Cerebellar nuclear complex (tissue), 1 donor: ENCODE data around the gene FNIP1.
"Not testable (repeated sequence)": the region's sequence is repeated elsewhere in the genome, so short reads cannot be mapped to it uniquely, and the experiment has no call there.

ENCODE experiments used
- DNase-seq, 2 experiments: peaks; one replicate each; lab custom pipeline; 2025; lab: John Stamatoyannopoulos, UW

Gene FNIP1

DNA sequence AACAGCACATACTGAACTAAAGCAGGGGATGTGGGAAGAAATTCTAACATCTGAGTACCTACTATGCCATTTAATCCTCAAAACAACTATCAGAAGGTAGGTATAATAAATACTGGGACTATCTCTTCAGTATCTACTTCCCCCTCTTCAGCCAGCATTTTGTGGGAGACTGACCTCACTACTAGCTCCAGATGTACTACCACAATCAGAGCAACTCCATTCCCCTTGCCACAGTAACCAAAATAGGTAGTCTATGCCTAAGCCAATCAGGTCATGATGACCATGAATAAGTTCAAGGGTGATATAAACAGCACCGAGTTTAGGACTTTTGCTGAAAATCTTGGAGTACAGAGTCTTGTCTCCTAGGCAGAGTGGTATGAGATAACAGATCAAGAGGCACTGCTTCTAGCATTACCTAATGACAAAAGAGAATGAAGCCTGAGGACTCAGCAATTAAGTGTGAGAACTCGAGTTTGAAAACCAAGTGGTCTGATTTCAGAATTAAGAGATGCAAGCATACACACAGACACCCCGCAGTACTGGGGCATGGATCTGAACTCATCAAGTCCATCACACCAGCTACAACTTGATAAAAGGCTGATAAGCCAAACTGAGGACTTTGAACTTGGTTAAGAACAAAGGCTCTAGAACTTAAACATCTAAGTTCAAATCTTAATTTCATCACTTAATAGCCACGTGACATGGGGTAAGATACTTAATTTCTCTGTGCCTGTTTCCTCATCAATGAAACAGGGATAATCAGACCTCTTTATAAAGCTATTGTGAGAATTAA lies 9.7 kb downstream of the FNIP1 start:
- no peak for DNase-seq

DNA sequence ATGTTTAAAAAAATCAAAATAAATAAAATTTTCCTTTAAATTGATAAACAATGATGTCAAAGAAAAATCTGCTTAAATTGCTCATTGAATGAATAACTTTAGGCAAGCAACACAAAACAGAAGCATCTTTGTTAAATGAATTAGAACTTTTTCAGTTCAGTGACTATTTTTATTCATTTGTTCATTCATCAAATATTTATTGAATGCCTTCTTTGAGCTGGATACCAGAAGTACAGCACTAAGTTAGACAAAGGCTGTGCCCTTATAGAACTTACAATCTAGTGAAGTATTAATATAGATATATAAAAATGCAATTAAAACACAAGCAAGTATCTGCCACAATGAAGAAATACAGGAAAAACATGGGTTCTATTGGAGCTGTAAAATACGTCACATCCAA lies 10.8 kb downstream of the FNIP1 start:
- no peak for DNase-seq

DNA sequence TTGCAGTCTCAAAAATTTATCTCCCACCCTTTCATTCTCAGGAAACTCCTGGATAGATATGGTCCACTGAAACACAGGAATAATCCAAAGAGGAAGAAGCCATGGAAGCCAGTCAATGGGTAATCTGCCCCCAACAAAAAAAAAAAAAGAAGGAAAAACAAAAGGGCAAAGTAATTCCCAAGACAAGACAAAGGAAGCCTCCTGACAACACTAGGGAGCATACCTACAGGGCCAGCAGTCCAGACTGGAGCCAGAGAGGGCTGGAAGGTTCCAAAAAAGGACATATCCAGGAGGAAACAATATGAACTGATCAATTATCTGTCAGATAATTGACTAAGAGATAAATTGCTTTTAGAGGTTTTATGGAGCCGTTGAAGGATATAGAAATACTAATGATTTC lies 12.9 kb downstream of the FNIP1 start:
- no peak for DNase-seq

DNA sequence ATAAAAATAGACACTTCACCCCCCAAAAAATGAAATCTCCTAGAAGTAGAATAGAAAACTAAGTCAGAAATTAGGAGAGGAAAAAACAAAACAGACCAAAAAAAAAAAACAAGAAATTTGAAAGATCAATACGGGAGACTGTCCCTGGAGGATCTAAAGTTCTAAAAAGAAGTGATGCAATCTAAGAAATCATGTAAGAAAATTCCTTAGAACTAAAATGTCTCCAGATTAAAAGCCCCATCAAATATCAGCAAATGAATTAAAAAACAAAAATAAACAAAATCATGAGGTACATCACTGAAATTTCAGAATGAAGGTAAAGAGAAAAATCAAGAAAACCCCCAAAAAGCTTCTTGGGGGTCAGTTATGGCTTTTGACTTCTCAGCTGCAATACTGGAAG lies 13.5 kb downstream of the FNIP1 start:
- no peak for DNase-seq

DNA sequence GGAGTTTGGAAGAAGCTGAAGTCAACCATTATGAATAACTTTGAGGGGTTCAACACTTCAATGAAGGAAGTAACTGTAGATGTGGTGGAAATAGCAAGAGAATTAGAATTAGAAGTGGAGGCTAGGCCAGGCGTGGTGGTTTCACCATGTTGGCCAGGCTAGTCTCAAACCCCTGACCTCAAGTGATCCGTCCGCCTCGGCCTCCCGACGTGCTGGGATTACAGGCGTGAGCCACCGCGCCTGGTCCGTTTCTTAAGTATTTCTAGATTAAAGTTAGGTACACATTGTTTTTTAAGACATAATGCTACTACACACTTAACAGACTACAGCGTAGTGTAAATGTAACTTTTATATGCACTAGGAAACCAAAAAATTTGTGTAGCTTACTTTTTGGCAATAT lies 14.1 kb downstream of the FNIP1 start:
- no peak for DNase-seq

DNA sequence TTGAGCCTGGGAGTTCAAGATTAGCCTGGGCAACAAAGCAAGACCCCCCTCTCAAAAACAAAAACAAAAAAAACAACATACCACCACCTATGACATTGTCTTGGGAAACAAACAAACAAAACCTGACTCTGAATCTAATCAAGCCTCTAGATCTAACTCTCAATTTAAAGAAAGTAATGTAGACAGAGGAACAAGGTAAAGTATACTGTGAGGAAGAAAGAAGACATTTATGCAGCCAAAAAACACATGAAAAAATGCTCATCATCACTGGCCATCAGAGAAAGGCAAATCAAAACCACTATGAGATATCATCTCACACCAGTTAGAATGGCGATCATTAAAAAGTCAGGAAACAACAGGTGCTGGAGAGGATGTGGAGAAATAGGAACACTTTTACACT lies 18.7 kb downstream of the FNIP1 start:
- DNase-seq, result not testable (repeated sequence)

DNA sequence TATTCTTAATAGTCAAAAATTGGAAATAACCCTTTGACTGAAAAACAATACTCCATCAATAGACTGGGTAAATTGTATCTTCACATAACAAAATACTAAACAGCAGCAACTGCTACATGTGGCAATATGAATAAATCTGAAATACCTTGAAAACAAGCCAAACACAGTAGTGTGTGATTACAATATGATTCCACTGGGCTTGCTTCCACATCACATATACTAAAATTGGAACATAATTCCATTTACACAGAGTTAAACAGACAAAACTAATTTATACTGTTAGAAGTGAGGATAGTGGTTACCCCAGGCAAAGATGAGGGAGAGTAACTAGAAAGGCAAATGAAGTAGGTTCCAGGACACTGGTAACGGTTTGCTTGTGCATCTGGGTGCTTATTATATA lies 20.4 kb downstream of the FNIP1 start:
- DNase-seq, result no peak

DNA sequence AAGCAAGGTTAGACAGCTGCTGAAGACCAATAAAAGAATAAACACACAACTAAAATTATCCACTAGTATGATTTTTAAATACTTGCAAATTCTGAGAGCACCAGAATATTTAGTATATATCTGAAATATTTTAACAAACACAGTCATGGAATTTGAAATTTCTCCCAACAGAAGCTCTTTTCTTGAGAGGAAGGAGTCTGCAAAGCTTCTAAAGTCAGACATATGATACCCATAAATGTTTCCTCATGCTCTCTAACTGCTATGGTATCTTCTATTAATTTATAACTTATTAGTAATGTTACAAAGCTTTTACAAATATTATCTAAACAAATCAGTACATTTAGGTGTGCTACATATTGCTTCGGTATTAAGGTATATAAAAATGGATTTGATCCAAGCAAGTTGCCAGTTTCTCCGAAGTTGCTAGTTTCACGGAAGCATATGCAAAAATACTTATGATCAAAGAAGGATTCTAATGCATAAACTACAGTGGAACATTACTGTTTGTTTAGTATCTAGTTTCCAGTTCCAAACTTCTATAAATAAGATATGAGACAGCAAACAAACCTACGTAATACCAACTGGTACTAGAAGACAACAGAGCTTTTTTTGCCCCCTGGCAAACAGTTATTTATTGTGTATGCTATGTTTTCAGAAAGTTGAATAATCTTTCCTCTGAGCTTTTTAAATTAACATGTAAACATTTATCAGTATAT lies 22.0 kb downstream of the FNIP1 start:
- no peak for DNase-seq

DNA sequence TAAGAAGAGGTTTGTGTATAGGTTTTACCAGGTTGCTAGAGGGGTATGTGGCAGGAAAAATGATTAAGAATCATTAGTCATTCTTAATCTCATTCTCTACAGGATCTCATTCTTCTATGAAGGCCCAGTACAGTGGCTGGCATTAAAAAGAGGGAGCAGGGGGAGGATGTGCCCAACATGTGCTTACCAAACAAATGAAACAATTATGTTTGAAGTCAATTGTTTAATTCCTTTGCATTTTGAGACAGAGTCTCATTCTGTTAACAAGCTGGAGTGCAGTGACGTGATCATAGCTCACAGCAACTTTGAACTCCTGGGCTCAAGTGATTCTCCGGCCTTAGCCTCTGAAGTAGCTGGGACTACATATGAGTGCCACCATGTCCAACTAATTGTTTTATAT lies 23.0 kb downstream of the FNIP1 start:
- DNase-seq, result no peak

DNA sequence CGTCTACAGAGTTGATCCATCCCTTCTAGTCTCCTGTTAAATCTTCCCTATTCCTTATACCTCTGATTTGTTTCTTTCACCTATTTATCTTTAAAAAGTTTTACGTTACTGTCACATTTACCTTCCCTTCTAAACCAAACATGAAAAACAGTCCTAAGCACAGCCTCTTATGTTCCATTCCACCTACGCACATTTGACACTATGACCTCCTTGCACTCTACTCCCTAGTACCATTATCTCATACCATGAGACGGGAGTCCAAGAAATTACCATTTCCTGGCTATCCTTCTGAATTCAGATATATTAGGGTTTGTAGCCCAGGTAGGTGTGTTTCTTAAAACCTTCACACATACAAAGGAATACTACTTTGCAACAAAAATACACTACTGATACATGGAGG lies 25.1 kb downstream of the FNIP1 start:
- DNase-seq, result no peak

DNA sequence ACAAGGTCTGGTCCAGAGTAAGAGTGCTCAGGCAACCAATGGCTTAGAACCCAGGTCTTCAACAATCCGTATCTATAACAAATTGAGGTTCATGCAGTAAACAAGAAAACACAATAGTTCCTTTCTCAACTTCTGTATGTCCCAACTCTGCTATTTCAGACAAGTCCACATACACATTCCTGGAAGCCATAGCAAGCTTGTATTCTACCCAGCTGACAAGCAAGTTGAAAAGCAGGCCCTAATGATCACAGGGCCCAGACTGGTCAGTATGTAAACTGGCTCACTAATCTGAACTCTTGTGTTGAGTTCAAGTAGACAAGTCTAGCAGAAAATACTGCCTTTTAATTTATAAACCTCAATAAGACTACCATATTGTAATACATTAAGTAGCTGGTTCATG lies 26.9 kb downstream of the FNIP1 start:
- DNase-seq, result no peak

DNA sequence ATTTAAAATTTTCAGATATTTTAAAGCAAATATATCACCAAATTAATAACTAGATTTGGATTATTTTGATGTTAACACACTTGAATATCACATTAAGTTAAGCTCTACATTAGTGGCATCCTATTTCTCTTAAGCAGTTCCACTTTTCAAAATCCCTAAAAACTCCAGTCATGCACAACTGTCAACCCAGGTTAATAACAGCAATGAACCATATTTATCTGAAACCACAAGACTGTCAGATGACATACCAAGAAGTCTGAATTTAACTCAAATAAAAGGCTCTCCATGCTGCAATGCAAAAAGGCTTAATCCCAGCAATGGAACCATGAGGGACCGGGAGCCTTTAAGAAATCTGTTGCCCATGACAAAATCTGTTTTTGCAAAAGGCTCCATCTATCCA lies 27.5 kb downstream of the FNIP1 start:
- no peak for DNase-seq

DNA sequence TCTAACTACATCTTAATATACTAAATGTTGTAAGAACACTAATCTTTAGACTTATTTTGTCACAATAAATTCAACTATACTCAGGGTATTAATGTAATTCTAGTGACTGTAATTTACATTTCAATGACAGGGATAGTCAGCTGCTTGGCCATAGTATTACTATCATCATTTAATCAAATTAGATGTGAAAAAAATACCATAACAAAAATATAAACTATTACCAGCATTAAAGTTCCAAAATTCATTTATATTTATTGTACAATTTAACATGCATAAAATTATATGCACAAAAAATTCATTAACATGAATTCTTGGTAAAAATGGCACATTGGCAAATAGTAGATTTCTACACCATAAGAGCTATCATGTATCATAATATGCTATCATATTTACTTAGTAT lies 28.9 kb downstream of the FNIP1 start:
- no peak for DNase-seq

DNA sequence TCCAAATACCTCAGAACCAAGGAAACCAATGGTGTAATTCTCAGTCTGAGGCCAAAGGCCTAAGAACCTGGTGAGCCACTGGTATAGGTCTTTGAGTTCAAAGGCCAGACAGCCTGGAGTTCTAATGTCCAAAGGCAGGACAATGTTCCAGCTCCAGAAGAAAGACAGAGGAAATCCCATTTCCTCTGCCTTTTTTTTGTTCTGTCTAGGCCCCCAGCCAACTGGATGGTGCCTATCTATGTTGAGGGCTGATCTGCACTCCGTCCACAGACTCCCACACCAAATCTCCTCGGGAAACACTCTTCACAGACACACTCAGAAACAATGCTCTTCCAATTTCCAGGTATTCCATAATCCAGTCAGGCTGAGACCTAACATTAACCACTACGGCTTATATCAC lies 30.1 kb downstream of the FNIP1 start:
- DNase-seq, result no peak

DNA sequence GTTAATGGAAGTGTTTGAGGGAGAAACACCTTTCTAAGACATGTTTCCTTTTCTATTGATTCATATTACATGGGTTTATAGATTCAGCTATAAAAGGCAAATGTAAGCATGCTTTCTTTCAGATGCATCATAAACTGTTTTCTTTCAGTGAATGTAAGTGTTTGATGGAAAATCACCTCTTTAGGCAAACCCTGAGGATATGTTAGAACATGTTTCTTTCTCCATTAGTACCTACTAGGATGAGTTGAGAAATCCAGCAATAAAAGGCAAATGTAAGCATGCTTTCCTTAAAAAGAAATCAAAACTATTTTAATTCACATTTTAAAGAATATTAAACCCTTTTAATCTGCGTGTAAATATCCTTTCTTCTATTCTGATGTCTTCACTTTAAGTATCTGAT lies 31.6 kb downstream of the FNIP1 start:
- DNase-seq, result no peak

DNA sequence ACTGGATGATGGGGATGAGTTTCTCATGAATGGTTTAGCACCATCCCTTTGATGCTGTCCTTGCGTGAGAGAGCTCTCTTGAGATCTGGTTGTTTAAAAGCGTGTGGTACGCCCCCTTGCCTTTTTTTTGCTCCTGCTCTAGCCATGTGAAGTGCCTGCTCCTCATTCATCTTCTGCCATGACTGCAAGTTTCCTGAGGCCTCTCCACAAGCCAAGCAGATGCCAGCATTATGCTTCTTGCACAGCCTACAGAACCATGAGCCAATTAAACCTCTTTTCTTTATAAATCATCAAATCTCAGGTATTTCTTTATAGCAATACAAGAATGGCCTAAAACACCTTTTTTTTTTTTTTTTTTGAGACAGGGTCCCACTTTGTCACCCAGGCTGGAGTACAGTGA lies 32.8 kb downstream of the FNIP1 start:
- no peak for DNase-seq

DNA sequence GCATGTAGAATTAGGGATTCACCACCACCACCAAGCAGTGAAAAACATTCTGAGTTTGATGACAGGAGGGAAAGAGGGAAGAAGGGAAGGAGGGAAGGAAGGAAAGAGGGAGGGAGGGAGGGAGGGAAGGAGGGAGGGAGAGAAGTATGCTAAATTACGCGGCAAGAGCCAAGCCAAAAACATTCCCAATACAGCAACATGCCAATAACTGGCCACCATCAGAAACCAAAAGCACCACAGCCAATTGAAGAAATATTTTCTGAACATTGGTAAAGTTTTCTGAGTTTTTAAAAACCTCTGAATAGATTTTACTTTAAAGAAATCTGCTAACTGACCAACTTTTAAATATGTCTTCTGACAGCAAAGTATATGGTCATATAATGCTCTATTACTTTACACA lies 36.0 kb downstream of the FNIP1 start:
- no peak for DNase-seq

DNA sequence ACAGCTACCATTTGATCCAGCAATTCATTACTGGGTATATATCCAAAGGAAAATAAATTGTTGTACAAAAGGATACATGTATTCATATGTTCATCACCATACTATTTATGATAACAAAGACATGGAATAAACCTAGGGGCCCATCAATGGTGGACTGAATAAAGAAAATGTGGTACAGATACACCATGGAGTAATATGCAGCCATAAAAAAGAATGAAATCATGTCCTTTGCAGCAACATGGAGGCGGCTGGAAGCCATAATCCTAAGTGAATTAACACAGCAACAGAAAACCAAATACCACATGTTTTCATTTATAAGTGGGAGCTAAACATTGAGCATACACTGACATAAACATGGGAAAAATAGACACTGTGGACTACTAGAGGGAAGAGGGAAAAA lies 37.1 kb downstream of the FNIP1 start:
- DNase-seq, result no peak

DNA sequence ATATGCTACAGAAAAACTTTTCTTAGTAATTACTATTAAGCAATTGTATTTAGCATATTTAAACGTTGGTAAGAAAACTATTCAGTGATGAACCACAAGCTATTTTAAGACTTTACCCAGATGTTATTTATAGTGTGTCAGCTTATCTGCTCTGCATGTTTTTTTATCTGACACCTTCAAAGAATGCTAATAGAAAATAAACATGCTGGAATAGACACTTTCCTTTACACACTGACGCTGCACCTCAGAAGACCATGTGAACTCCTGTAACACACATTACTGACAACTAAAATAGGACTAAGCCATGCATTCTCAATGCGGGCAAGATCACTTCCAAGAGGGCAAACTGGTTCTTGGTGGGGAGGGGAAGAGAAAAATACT lies 38.3 kb downstream of the FNIP1 start:
- DNase-seq, result no peak

DNA sequence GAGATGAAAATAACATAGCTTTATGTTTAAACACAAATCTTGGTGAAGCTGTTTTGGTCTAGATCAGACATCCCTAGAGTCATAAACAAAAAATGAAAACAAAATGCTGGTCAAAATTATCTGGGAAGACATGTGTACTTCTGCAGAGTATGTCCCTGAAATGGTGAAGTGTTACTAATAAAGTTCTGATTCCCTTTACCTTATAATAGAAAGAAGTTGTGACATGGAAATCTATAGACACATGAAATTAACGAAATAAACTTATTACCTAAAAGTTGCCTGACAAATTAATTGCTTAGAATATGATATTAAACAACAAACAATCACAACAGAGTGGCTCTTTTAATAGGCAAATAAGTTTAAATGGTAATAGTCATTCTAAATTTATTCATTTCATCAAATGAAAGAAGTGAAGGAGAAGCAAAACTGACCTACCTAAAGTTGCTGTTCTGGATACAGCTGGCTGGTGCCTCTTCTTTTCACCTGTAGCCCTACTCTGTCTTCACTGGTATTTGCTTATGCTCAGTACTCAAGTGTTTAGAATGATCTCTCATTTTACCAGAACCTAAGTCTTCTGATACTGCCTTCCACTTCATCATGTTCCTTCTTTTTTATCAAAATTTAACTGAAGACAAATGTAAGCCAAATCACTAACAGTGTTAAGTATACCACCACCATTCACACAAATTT lies 38.8 kb downstream of the FNIP1 start:
- no peak for DNase-seq

DNA sequence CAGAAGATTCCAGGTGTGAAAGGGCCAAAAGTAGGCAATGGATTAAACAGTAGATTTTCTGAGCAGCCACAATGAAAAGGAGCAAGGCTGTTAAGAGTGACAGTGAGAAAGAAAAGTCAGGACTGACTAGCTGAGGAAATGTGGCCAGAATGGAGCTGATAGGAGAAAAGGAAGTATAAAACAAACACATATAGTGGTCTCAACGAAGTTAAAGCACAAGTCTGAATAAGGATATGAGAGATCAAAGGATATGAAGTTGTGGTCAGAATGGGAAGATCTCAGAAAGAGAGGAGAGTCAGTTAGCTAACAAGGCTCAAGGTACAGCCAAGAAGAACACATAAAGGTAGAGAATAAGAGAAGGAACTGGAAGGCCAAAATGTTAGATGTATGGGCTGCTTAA lies 39.9 kb downstream of the FNIP1 start:
- no peak for DNase-seq

DNA sequence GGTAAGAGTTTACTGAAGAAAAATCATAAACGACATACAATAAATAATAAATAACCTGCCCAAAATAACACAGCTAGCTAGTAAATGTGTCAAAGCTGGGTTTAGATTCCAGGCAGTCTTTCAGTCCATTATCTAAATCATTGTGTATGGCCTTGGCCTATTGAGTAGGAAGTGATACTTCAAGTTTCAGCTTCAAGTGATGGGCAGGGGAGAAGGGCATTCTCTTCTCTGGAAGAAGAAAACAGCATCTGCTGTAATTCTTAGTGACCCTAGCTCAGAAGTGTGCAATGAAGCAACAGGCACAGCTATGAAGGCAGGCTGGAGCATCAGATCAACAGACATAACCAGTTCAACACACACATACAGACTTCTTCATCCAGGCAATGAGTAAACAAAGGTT lies 42.5 kb downstream of the FNIP1 start:
- DNase-seq, result no peak

DNA sequence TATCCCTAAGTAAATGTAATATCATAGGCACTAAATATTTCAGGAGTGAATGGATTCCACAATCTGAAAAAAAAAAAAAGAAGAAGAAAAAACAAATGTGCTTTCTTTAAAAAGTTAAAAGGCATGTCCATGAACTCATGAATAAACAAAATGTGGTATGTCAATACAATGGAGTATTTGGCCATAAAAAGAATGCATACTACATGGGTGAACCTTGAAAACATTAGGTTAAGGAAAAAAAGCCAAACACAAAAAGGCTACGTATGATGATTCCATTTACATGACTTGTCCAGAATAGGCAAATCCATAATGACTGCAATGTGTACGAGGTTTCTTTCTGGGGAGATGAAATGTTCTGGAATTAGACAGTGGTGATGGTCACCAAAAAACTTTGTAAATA lies 45.3 kb downstream of the FNIP1 start:
- DNase-seq, result no peak
